Parathyroid adenoma (tissue), 2 donors: ENCODE results near the gene LMX1B.
A peak's percentile ranks its signal among the peaks of the same experiment; 100 is the strongest.
"Not testable (repeated sequence)": the region's sequence is repeated elsewhere in the genome, so short reads cannot be mapped to it uniquely, and the experiment has no call there.

Experiments used
- H2AFZ ChIP-seq: fragments of 300-600 bp; sonication (generic); one replicate; pipeline ENCODE4 v1.7.0; 2017; ENCODE audit warnings: antibody characterized with exemption, mild to moderate bottlenecking
- H3K27ac ChIP-seq: fragments of 300-600 bp; sonication (generic); one replicate; pipeline ENCODE4 v1.7.0; 2017
- H3K27me3 ChIP-seq: fragments of 300-600 bp; sonication (generic); one replicate; pipeline ENCODE4 v1.7.0; 2017; ENCODE audit warnings: low read length; ENCODE audit not compliant: control insufficient read depth, insufficient read depth
- H3K36me3 ChIP-seq: fragments of 300-600 bp; sonication (generic); one replicate; pipeline ENCODE4 v1.7.0; 2017; ENCODE audit warnings: low read length; ENCODE audit not compliant: control insufficient read depth, insufficient read depth
- H3K4me1 ChIP-seq: fragments of 300-600 bp; sonication (generic); one replicate; pipeline ENCODE4 v1.7.0; 2017; ENCODE audit warnings: control low read depth
- H3K4me2 ChIP-seq: fragments of 300-600 bp; sonication (generic); one replicate; pipeline ENCODE4 v1.7.0; 2017; ENCODE audit warnings: low read length
- H3K4me3 ChIP-seq: fragments of 300-600 bp; sonication (generic); one replicate; pipeline ENCODE4 v1.7.0; 2017; ENCODE audit warnings: low read depth, low read length
- H3K79me2 ChIP-seq: fragments of 300-600 bp; sonication (generic); one replicate; pipeline ENCODE4 v1.7.0; 2017; ENCODE audit warnings: control low read depth
- H3K9ac ChIP-seq: fragments of 300-600 bp; sonication (generic); one replicate; pipeline ENCODE4 v1.7.0; 2017; ENCODE audit warnings: mild to moderate bottlenecking
- H3K9me3 ChIP-seq: fragments of 300-600 bp; sonication (generic); one replicate; pipeline ENCODE4 v1.7.0; 2017; ENCODE audit warnings: low read length; ENCODE audit not compliant: control insufficient read depth
- CTCF ChIP-seq: fragments of 300-600 bp; sonication (generic); IDR thresholded peaks from one replicate; pipeline ENCODE4 v1.7.0; 2017; ENCODE audit warnings: antibody characterized with exemption, mild to moderate bottlenecking
- donor health status: primary hyperparathyroidism.

The LMX1B gene

DNA sequence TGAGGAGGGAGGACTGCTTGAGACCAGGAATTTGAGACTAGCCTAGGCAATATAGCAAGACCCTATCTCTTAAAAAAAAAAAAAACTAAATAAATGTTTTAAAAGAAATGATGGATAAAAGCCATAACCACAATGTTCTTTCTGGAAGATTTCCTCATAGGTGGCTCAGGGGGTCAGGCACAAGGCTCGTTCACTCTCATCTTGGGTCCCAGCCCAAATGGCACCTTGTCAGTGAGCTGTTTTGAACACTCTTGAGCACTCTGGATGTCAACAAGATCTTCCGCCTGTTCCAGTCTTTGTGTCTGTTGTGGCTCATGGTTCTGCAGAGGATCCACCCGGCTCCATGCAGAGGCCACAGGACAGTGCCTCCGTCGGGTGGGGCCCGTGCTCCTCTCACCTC is 35.7 kb upstream of the LMX1B start:
- Histone ChIP-seq H3K79me2 (no peaks in the 10 kb centered on the region), H3K9me3 (no peaks in the 10 kb centered on the region), H3K36me3 (no peaks in the 10 kb centered on the region), H3K27ac (no peak overlapping the region), H3K27me3 (no peaks in the 10 kb centered on the region), H2AFZ (no peak overlapping the region), H3K9ac (no peak overlapping the region), H3K4me3 (no peak overlapping the region), H3K4me2 (no peak overlapping the region), H3K4me1 (no peaks in the 10 kb centered on the region)
- TF ChIP-seq CTCF, result no peak

DNA sequence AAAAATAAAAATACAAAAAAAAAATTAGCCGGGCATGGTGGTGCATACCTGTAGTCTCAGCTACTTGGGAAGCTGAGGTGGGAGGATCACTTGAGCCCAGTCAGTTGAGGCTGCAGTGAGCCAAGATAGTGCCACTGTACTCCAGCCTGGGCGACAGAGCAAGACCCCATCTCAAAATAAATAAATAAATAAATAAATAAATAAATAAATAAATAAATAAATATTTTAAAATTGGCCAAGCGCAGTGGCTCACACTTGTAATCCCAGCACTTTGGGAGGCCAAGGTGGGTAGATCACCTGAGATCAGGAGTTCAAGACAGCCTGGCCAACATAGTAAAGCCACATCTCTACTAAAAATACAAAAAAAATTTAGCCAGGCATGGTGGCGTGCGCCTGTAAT is 33.4 kb upstream of the LMX1B start:
- not testable (repeated sequence) for H2AFZ ChIP-seq, H3K9me3 ChIP-seq, H3K36me3 ChIP-seq, H3K79me2 ChIP-seq, H3K4me1 ChIP-seq, H3K4me3 ChIP-seq, H3K27me3 ChIP-seq, H3K27ac ChIP-seq, H3K9ac ChIP-seq, H3K4me2 ChIP-seq

GRCh38 chr9:126581893-126582292 is 31.8 kb upstream of the LMX1B start:
- Histone ChIP-seq H3K36me3 (no peaks in the 10 kb centered on the region), H3K4me2 (peak overlapping the region; percentile 37), H3K9ac (no peak overlapping the region), H3K27me3 (no peaks in the 10 kb centered on the region), H3K27ac (no peak overlapping the region), H3K9me3 (no peaks in the 10 kb centered on the region), H3K79me2 (no peaks in the 10 kb centered on the region), H2AFZ (no peak overlapping the region), H3K4me1 (no peaks in the 10 kb centered on the region), H3K4me3 (no peak overlapping the region)
- no peak for TF ChIP-seq CTCF

DNA sequence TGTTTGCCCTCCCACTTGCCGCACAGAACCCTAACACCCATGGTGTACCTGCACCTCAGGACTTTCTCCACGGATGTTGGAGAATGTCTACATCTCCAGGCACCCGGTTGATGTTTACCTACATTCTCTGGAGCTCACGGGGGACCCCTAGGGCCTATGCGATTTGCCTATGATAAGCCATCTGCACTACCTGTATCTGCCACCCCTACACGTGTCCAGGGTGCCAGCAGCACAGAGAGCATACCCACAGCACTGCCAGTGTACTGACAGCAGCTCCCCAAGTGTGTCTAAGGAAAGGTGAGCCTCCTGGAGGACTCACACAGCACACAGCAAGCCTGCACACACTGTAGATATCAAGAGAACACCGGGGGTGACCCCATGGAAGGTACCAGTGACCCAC is 31.3 kb upstream of the LMX1B start:
- Histone ChIP-seq H3K4me1 (no peaks in the 10 kb centered on the region), H3K4me2 (no peak overlapping the region), H3K27me3 (no peaks in the 10 kb centered on the region), H3K4me3 (no peak overlapping the region), H3K36me3 (no peaks in the 10 kb centered on the region), H3K79me2 (no peaks in the 10 kb centered on the region), H3K27ac (no peak overlapping the region), H3K9me3 (no peaks in the 10 kb centered on the region), H3K9ac (no peak overlapping the region), H2AFZ (no peak overlapping the region)
- TF ChIP-seq CTCF, result no peak

GRCh38 chr9:126583144-126583760 is 30.5 kb upstream of the LMX1B start:
- Histone ChIP-seq H3K27ac (no peak overlapping the region), H3K36me3 (no peaks in the 10 kb centered on the region), H3K27me3 (no peaks in the 10 kb centered on the region), H3K4me1 (no peaks in the 10 kb centered on the region), H3K79me2 (no peaks in the 10 kb centered on the region), H3K4me2 (no peak overlapping the region), H3K4me3 (no peak overlapping the region), H3K9me3 (no peaks in the 10 kb centered on the region), H2AFZ (no peak overlapping the region), H3K9ac (no peak overlapping the region)
- TF ChIP-seq CTCF, result no peak
